Thymus (tissue), 11 donors: ENCODE measurements around the gene LDHB. TPM values are rescaled to one million over a fixed set of nuclear protein-coding genes. Genes with fewer than 3 reads are reported as not detected.
A peak's percentile ranks its signal among the peaks of the same experiment; 100 is the strongest.

Experiments used
- DNase-seq, 9 donors: peaks; one replicate each; pipeline ENCODE4 v3.0.0-alpha.2; 2013; ENCODE audit warnings: low spot score in 9 of 9, low read depth in 6 of 9, missing footprints in 1 of 9
- H3K27ac ChIP-seq, 2 donors: one replicate each; pipeline ENCODE4 v1.5.1; 2013; ENCODE audit warnings: control low read depth in 1 of 2, low read depth in 1 of 2, low read length in 1 of 2, mild to moderate bottlenecking in 1 of 2, moderate library complexity in 1 of 2
- H3K27me3 ChIP-seq, 2 donors: one replicate each; pipeline ENCODE4 v1.5.1; 2013; ENCODE audit warnings: low read length in 1 of 2; ENCODE audit not compliant: control insufficient read depth in 2 of 2, insufficient read depth in 1 of 2
- H3K36me3 ChIP-seq, 2 donors: one replicate each; pipeline ENCODE4 v1.5.1; 2013; ENCODE audit warnings: low read length in 1 of 2, mild to moderate bottlenecking in 1 of 2, moderate library complexity in 1 of 2; ENCODE audit not compliant: control insufficient read depth in 2 of 2, insufficient read depth in 2 of 2
- H3K4me1 ChIP-seq, 2 donors: one replicate each; pipeline ENCODE4 v1.5.1; 2013; ENCODE audit warnings: low read length in 2 of 2; ENCODE audit not compliant: control insufficient read depth in 2 of 2, insufficient read depth in 2 of 2
- H3K4me3 ChIP-seq, 2 donors: one replicate each; pipeline ENCODE4 v1.5.1; 2013; ENCODE audit warnings: low read length in 2 of 2, control low read depth in 1 of 2, mild to moderate bottlenecking in 1 of 2
- H3K9me3 ChIP-seq, 2 donors: one replicate each; pipeline ENCODE4 v1.5.1; 2013; ENCODE audit warnings: low read length in 1 of 2, mild to moderate bottlenecking in 1 of 2; ENCODE audit not compliant: control insufficient read depth in 2 of 2, insufficient read depth in 1 of 2
- WGBS: extraction: QIAGEN DNeasy Blood & Tissue Kit; methylation state at CpG from one replicate; pipeline ENCODE4 v1.1.7; 2013; 5-methylcytosine and 5-hydroxymethylcytosine counted together
- polyA plus RNA-seq: library from polyadenylated mRNA; stranded (reverse); fragments of 200-250 nt; gene quantifications from one replicate; pipeline ENCODE4 v1.2.3, GENCODE V29; 2013
- total RNA-seq: library from RNA; stranded (reverse); fragments of 120-200 nt; gene quantifications from one replicate; pipeline ENCODE4 v1.2.4, GENCODE V29; 2013
- donor health status: healthy.

The LDHB gene
- total and polyA plus RNA-seq, 2 donors: 325 to 847 TPM

DNA sequence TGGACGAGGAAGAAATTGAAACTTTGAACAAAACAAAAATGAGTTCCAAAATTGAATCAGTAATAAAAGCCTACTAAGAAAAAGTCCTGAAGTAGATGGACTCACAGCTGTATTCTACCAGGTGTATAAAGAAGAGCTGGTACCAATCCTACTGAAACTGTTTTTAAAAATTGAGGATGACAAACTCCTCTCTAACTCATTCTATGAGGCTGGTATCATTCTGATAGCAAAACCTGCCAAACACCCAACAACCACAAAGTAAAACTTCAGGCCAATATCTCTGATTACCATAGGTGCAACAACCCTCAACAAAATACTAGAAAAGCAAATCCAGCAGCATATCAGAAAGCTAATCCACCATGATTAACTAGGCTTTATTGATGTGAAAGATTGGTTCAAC is 33.9 kb upstream of the LDHB start:
- no peaks in the 10 kb centered on the region for H3K27me3 ChIP-seq
- no peak overlapping the region for H3K27ac ChIP-seq
- H3K9me3 ChIP-seq: peaks cover 2 to 9% of the 10 kb centered on the region in 2 donors
- 92% methylated on average over 1 of the region's 1 CpG for WGBS
- H3K36me3 ChIP-seq: no peaks in the 10 kb centered on the region
- DNase-seq: no peak
- H3K4me3 ChIP-seq: no peak overlapping the region
- peaks cover 0 to 4% of the 10 kb centered on the region in 2 donors for H3K4me1 ChIP-seq

DNA sequence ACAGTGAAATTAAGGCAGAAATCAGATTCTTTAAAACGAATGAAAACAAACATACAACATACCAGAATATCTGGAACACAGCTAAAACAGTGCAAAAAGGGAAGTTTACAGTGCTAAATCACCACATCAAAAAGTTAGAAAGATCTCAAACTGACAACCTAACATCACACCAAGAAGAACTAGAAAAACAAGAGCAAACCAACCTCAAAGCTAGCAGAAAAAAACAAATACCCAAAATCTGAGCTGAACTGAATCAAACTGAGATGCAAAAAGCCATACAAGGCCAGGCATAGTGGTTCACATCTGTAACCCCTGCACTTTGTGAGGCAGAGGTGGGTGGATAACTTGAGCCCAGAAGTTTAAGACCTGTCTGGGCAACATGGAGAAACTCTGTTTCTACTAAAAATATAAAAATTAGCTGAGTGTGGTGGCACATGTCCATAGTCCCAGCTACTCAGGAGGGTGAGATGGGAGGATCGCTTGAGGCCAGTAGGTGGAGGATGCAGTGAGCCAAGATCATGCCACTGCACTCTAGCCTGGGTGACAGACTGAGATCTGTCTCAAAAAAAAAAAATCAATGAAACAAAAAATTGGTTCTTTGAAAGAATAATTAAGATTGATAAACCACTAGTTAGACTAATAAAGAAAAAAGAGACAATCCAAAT is 33.2 kb upstream of the LDHB start:
- Histone ChIP-seq H3K4me3 (no peak overlapping the region), H3K27me3 (no peaks in the 10 kb centered on the region), H3K4me1 (peaks cover 0 to 4% of the 10 kb centered on the region in 2 donors), H3K9me3 (peaks cover 2 to 9% of the 10 kb centered on the region in 2 donors), H3K27ac (peak overlapping the region in 1 of 2 donors; percentile 45), H3K36me3 (no peaks in the 10 kb centered on the region)
- 57% methylated on average over 2 of the region's 2 CpGs for WGBS
- peak in 6 of 9 donors; percentile 19 to 65 (median 23) for DNase-seq

DNA sequence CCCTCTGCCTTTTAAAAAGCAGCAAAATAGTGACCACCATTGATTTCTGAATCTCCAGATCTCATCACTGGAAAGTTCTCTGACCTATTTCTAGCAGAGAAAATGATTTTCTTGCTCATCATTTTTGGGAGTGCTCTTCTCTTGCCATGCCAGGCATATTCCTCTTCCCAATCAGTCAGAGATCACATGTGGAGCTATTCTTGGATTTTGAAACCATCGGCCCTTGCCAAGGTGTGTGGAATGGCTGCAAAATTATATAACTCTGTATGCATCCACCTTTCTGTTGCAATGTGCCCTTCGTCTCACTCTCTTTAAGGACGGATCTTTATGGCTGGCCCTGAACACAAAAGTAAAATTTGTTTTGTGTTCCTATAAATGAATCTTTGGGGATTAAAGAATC is 25.5 kb upstream of the LDHB start:
- H3K27me3 ChIP-seq: no peaks in the 10 kb centered on the region
- WGBS: 97% methylated on average over 3 of the region's 3 CpGs

DNA sequence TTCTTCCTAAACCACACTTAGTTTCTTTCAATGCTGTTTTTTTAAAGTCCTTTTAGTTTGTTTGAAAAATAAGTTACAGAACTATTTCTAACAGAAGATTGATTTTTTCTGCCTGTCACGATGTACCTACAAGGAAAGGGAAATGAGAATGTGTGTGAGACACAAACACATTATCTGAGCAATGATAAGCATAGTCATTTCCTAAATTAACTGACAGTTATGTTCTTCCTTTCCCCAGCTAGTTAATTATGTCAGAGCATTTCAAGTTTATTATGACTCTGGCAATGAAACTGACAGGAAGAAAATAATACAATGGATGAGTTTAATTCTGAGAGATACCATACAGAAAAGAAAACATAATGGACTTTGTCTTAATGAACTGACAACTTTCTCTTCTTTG is 21.3 kb upstream of the LDHB start:
- H3K36me3 ChIP-seq: no peaks in the 10 kb centered on the region
- no peak overlapping the region for H3K27ac ChIP-seq
- WGBS: 3% methylated on average over 1 of the region's 1 CpG
- DNase-seq: no peak
- H3K9me3 ChIP-seq: no peaks in the 10 kb centered on the region
- H3K4me3 ChIP-seq: no peak overlapping the region
- no peaks in the 10 kb centered on the region for H3K27me3 ChIP-seq
- peaks cover 0 to 4% of the 10 kb centered on the region in 2 donors for H3K4me1 ChIP-seq

More for the DNA sequence above, 25.5 kb upstream of the LDHB start:
- Histone ChIP-seq H3K27ac (no peak overlapping the region), H3K4me1 (no peaks in the 10 kb centered on the region), H3K4me3 (no peak overlapping the region), H3K36me3 (no peaks in the 10 kb centered on the region), H3K9me3 (peaks cover 0 to 5% of the 10 kb centered on the region in 2 donors)
- DNase-seq: no peak

DNA sequence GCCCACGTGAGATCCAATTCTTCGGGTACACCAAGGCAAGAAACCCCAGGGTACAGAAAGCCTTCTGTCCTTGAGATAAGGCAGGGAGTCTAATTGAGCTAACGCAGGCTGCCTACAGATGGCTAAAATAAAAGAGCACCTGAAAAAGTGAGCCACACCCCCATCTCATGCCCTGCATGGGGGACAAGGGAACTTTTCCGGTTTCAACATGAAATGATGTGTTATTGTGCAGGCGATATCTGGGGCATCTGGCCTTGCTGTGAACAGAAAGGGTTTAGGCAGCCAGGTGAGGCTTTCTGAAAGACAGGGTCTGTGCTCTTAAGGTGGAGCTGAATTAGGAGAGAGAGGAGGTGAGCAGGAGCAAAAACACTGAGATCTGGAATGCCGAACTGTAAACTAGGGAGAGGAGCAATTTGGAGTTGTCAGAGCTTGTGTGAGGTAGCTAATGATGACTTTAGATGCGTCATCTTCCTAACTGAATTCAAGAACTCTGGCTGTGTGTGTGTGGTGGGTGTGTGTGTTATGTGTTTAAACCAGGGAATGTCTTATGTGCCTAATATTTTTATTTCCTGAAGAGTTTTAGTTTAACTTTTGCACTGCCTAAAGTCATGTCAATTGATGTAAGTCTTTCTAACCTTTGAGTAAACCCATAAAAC is 20.1 kb upstream of the LDHB start:
- Histone ChIP-seq H3K36me3 (no peaks in the 10 kb centered on the region), H3K27ac (no peak overlapping the region), H3K4me3 (no peak overlapping the region), H3K9me3 (no peaks in the 10 kb centered on the region), H3K4me1 (peaks cover 0 to 4% of the 10 kb centered on the region in 2 donors), H3K27me3 (no peaks in the 10 kb centered on the region)
- 95% methylated on average over 7 of the region's 7 CpGs for WGBS
- DNase-seq: no peak

DNA sequence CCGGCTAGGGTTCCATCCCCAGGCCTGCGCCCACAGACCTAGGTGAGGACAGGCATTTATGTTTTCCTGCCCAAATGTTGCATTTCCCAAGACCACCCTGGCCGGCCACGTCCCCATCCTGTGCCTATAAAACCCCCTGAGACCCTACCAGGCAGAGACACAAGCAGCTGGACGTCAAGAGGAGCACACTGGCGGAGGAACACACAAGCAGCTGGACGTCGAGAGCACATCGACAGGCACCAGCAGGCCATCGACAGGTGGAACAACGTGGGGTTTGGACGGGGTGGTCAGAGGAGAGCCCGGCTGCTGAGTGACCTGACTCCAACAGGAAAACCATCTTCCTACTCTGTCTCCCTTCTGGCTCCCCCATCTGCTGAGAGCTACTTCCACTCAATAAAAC is 19.6 kb upstream of the LDHB start:
- Histone ChIP-seq H3K36me3 (no peaks in the 10 kb centered on the region), H3K4me3 (no peak overlapping the region), H3K4me1 (peaks cover 0 to 4% of the 10 kb centered on the region in 2 donors), H3K9me3 (no peaks in the 10 kb centered on the region), H3K27ac (no peak overlapping the region), H3K27me3 (no peaks in the 10 kb centered on the region)
- 97% methylated on average over 13 of the region's 13 CpGs for WGBS
- no peak for DNase-seq

DNA sequence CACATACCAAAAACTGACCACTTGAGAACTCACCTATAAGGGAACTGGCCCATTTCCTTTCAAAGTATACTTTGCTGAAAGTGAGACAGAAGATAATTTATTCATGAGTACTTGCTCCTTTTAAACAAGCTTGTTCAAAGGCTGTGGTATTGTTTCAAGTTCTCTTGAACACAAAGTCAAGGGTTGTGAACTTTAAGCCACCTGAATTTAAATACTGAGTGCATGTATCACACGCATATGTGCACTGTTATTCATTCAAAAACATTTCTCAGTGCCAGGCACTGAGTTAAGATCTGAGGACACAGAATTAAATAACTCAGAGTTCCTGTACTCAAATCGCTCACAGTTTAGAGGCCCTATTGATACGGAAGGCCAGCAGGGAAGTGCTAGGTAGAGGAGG is 19.1 kb upstream of the LDHB start:
- Histone ChIP-seq H3K36me3 (no peaks in the 10 kb centered on the region), H3K27me3 (no peaks in the 10 kb centered on the region), H3K4me3 (no peak overlapping the region), H3K27ac (no peak overlapping the region), H3K4me1 (peaks cover 0 to 4% of the 10 kb centered on the region in 2 donors), H3K9me3 (no peaks in the 10 kb centered on the region)
- peak in 2 of 9 donors; percentile 25 to 59 for DNase-seq
- WGBS: 81% methylated on average over 3 of the region's 3 CpGs

DNA sequence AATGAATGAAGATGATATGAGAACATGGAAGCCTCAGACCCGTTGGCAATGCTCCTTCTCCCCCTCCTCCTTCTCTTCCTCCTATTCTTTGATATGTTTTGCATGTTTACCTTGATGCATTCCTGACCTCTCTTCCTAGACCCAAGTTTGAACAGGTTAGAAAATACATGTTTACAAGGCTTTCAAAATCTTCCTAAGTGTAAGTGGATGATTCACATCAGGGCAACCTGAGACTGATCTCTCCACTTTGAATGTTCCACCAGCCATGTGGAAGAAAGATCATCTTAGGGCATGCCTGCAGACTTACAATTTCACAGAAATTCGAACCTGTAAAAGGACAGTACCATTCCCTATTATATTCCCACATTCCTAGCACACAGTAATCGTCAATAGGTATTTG is 18.0 kb upstream of the LDHB start:
- WGBS: 87% methylated on average over 3 of the region's 3 CpGs
- peaks cover 0 to 4% of the 10 kb centered on the region in 2 donors for H3K4me1 ChIP-seq
- H3K36me3 ChIP-seq: no peaks in the 10 kb centered on the region
- no peaks in the 10 kb centered on the region for H3K27me3 ChIP-seq
- no peak for DNase-seq
- no peaks in the 10 kb centered on the region for H3K9me3 ChIP-seq
- H3K4me3 ChIP-seq: no peak overlapping the region
- no peak overlapping the region for H3K27ac ChIP-seq

DNA sequence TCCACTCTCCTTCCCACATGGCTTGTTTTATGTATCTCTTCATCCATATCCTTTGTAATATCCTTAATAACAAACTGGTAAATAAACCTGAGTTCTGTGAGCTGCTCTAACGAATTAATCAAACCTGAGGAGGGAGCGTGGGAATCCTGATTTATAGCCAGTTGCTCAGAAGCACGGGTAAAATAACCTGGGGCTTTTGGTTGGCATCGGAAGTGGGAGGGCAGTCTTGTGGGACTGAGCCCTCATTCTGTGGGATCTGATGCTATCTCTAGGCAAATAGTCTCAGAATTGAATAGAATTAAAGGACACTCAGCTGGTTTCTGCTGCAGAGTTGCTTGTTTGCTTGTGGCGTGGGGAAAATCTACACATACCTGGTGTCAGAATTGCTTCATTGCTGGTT is 17.5 kb upstream of the LDHB start:
- no peaks in the 10 kb centered on the region for H3K36me3 ChIP-seq
- no peak overlapping the region for H3K27ac ChIP-seq
- H3K27me3 ChIP-seq: no peaks in the 10 kb centered on the region
- peaks cover 0 to 4% of the 10 kb centered on the region in 2 donors for H3K4me1 ChIP-seq
- no peak overlapping the region for H3K4me3 ChIP-seq
- WGBS: 98% methylated on average over 5 of the region's 5 CpGs
- DNase-seq: no peak
- no peaks in the 10 kb centered on the region for H3K9me3 ChIP-seq
